Lower lobe of right lung (tissue), 2 donors: ENCODE results near the gene STK35. TPM values are rescaled to one million over a fixed set of nuclear protein-coding genes. Genes with fewer than 3 reads are reported as not detected.

Experiments
- ATAC-seq, 2 donors: fragments of 200-7000 bp; cut with Tn5 transposase; one replicate each; pipeline ENCODE4 v1.9.1; 2020 to 2022; ENCODE audit warnings: mild to moderate bottlenecking in 2 of 2, moderate library complexity in 2 of 2
- DNase-seq: peaks from one replicate; pipeline ENCODE4 v3.0.0-alpha.2; 2020
- H3K27ac ChIP-seq: fragments of 200-600 bp; one replicate; pipeline ENCODE4 v1.8.0; 2022
- H3K27me3 ChIP-seq: fragments of 200-600 bp; one replicate; pipeline ENCODE4 v1.8.0; 2022; ENCODE audit warnings: low read depth
- H3K36me3 ChIP-seq: fragments of 200-600 bp; one replicate; pipeline ENCODE4 v1.8.0; 2022; ENCODE audit warnings: mild to moderate bottlenecking
- H3K4me1 ChIP-seq: fragments of 200-600 bp; one replicate; pipeline ENCODE4 v1.8.0; 2022
- H3K4me3 ChIP-seq: fragments of 200-600 bp; one replicate; pipeline ENCODE4 v1.8.0; 2022; ENCODE audit warnings: mild to moderate bottlenecking
- H3K9me3 ChIP-seq: fragments of 200-600 bp; one replicate; pipeline ENCODE4 v1.8.0; 2022
- CTCF ChIP-seq: fragments of 200-600 bp; IDR thresholded peaks from one replicate; pipeline ENCODE4 v1.8.0; 2022; ENCODE audit warnings: antibody characterized with exemption, mild to moderate bottlenecking
- intact Hi-C: fragments of 100-400 bp; cut with DNase I; formaldehyde crosslinking; loops from one replicate; pipeline ENCODE4 v1.11.0; 2022
- total RNA-seq: library from RNA; stranded (reverse); fragmentation: NEBNext Ultra II Directional; extraction: Animal tissue kit (Norgen Biotek cat#: 25700); gene quantifications from one replicate; pipeline ENCODE4 v1.2.1, GENCODE V29; 2021
- donor health status: DM: no; HTN: yes; CAD: no; lungs with severe emphysema.

The STK35 gene
- total RNA-seq, 1 donor from 2014 or later = 13.9 TPM

GRCh38 chr20:2145376-2145775 is 43.7 kb downstream of the STK35 start:
- no peak for DNase-seq
- peaks cover 54% of the 10 kb centered on the region for H3K36me3 ChIP-seq
- H3K27ac ChIP-seq = no peak overlapping the region
- no peak for TF ChIP-seq CTCF
- H3K4me1 ChIP-seq = peaks cover 16% of the 10 kb centered on the region
- no peak overlapping the region for H3K4me3 ChIP-seq
- no peaks in the 10 kb centered on the region for H3K27me3 ChIP-seq
- ATAC-seq = no peak
- intact Hi-C loops = no loop called here
- no peaks in the 10 kb centered on the region for H3K9me3 ChIP-seq

- ATAC-seq (no peak), DNase-seq (no peak)
- Histone ChIP-seq H3K27me3 (no peaks in the 10 kb centered on the region), H3K9me3 (no peaks in the 10 kb centered on the region), H3K4me3 (no peak overlapping the region), H3K4me1 (peaks cover 13% of the 10 kb centered on the region), H3K36me3 (peaks cover 54% of the 10 kb centered on the region), H3K27ac (no peak overlapping the region)
- no peak for TF ChIP-seq CTCF
- intact Hi-C loops = no loop called here
Observed at GRCh38 chr20:2146080-2146867, 44.6 kb downstream of the STK35 start.

- H3K27me3 ChIP-seq = no peaks in the 10 kb centered on the region
- no peak for ATAC-seq
- intact Hi-C loops = no loop called here
- no peak for DNase-seq
- TF ChIP-seq CTCF = no peak
- H3K9me3 ChIP-seq = no peaks in the 10 kb centered on the region
- no peak overlapping the region for H3K27ac ChIP-seq
- H3K4me1 ChIP-seq = peaks cover 13% of the 10 kb centered on the region
- H3K4me3 ChIP-seq = no peak overlapping the region
- H3K36me3 ChIP-seq = peaks cover 43% of the 10 kb centered on the region
Observed at GRCh38 chr20:2149507-2149906, 47.9 kb downstream of the STK35 start.

GRCh38 chr20:2150660-2151059 is 49.0 kb downstream of the STK35 start:
- DNase-seq (no peak), ATAC-seq (no peak)
- Histone ChIP-seq H3K27me3 (no peaks in the 10 kb centered on the region), H3K9me3 (no peaks in the 10 kb centered on the region), H3K27ac (no peak overlapping the region), H3K4me3 (no peak overlapping the region), H3K36me3 (peaks cover 38% of the 10 kb centered on the region), H3K4me1 (peaks cover 13% of the 10 kb centered on the region)
- intact Hi-C loops = no loop called here
- TF ChIP-seq CTCF = no peak

- peaks cover 13% of the 10 kb centered on the region for H3K4me1 ChIP-seq
- peaks cover 26% of the 10 kb centered on the region for H3K36me3 ChIP-seq
- H3K27ac ChIP-seq = no peak overlapping the region
- DNase-seq = no peak
- H3K4me3 ChIP-seq = no peak overlapping the region
- no peak for TF ChIP-seq CTCF
- no peaks in the 10 kb centered on the region for H3K27me3 ChIP-seq
- ATAC-seq = peak; percentile 81 to 92
- no peaks in the 10 kb centered on the region for H3K9me3 ChIP-seq
- intact Hi-C loops = no loop called here
Observed at GRCh38 chr20:2151858-2152281, 50.2 kb downstream of the STK35 start.
